Prostate gland (tissue), 2 donors: Measurements from ENCODE around the gene HNRNPH3.

Experiments used
- POLR2A ChIP-seq: fragments of 450-650 bp; IDR thresholded peaks from one replicate; pipeline ENCODE4 v1.6.1; 2016; ENCODE audit warnings: antibody characterized with exemption, mild to moderate bottlenecking
- TF ChIP-seq, protein P1 (sequence below), 4 experiments: fragments of 200-600 bp in 2 of 4; fragments of 450-650 bp in 2 of 4; sonication (generic) in 2 of 4; IDR thresholded peaks; 1 replicate in 3 of 4; 2 replicates in 1 of 4; pipeline ENCODE4 v1.5.1; 2016 to 2019; ENCODE audit warnings: antibody characterized with exemption in 4 of 4, mild to moderate bottlenecking in 2 of 4, moderate library complexity in 2 of 4

GRCh38 chr10:68362590-68362989 is 30.7 kb downstream of the HNRNPH3 start:
- TF ChIP-seq, protein P1, sequence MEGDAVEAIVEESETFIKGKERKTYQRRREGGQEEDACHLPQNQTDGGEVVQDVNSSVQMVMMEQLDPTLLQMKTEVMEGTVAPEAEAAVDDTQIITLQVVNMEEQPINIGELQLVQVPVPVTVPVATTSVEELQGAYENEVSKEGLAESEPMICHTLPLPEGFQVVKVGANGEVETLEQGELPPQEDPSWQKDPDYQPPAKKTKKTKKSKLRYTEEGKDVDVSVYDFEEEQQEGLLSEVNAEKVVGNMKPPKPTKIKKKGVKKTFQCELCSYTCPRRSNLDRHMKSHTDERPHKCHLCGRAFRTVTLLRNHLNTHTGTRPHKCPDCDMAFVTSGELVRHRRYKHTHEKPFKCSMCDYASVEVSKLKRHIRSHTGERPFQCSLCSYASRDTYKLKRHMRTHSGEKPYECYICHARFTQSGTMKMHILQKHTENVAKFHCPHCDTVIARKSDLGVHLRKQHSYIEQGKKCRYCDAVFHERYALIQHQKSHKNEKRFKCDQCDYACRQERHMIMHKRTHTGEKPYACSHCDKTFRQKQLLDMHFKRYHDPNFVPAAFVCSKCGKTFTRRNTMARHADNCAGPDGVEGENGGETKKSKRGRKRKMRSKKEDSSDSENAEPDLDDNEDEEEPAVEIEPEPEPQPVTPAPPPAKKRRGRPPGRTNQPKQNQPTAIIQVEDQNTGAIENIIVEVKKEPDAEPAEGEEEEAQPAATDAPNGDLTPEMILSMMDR (IDR thresholded peaks at IDR 0.05): no peak
- no peak for TF ChIP-seq POLR2A
